GM18499 (cell line): ENCODE results near the gene NRXN2.

Source experiments
- ATAC-seq: cut with Tn5 transposase; IDR thresholded peaks from one replicate; pipeline ENCODE4 v1.9.1; 2021; ENCODE audit warnings: moderate number of reproducible peaks; ENCODE audit not compliant: insufficient read depth, unreplicated experiment

NRXN2 gene

DNA sequence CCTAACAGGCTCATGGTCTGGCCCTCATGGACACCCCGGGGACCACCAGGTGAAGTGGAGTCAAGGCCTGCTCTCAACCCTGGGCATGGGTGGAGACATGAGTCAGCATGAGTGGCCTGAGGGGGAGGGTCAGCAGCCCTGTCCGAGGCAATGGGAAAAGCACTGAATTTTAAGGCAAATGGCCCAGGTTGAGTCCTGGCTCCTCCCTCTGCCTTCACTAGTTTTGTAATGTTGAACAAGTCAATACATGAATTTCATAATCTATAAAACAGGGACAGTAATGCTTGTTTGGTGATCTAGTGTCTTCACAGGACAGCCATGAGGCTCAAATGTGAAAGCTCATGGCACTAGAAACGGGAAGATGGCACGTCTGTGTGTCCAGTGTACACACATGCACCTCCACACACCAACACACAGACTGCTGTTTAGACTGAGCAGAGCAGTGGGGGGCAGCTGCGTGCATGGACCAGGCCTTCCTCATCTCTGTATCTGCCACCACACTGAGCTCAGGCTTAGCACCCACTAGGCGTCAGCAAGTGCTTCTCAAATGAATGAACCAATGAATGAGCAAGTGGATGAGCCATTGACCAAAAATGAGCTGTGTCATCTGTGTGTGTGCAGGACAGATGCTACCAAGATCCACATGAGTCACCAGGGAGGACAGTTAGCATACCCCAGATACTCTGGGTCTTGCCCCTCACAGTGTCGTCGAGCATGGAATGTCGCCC, 63.4 kb downstream of the NRXN2 start:
- ATAC-seq, result no peak

- ATAC-seq, result no peak
These were observed 64.7 kb downstream of the NRXN2 start for GRCh38 chr11:64658265-64658664.

DNA sequence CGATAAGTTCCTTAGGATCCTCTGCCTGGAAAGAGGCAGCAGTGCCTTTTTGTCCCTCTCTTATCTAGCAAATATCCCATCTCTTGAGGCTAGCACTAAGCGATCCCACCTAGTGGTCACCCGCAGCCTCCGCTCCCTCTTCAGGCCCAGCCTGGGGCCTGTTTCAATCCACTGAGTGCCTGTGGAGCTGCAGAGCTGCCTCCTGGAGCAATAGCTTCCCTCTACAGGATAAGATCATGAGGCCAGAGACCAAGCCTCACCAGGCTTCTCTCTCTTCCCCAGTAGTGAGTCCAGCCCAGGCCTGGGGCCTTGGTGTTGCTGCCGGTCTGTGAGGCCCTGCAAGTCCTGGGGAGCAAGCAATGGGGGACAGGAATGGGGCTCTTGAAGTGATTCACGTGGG, 66.1 kb downstream of the NRXN2 start:
- ATAC-seq, result no peak

DNA sequence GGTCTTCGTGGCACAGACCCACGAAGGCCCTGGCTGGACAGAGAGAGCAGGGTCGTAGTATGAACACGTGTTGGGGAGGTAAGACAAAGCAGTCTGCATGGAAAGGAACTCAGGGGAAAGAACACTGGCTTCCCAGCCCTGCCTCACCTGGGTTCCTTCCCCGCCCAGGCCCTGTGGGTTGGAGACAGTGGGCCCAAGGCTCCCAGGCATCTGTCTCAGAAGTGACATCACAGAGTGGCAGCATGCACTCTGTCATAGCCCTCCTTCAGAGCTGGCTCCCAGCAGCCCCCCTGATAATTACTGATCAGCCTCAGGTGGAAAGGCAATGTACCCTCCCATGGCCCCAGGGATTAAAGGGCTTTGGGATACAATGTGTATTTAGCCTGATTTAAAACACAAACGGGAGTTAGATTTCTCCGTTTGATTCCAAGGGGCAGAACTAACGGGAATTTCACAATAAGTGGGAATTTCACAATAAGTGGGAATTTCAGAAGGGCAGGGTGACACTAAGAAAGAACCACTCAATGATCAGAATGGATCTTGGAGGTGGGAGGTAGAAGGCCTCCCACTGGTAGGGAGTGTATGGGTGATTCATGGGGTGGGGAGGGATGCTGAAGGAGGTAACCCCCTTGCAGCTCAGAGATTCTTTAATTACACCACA, 66.9 kb downstream of the NRXN2 start:
- ATAC-seq, result no peak

DNA sequence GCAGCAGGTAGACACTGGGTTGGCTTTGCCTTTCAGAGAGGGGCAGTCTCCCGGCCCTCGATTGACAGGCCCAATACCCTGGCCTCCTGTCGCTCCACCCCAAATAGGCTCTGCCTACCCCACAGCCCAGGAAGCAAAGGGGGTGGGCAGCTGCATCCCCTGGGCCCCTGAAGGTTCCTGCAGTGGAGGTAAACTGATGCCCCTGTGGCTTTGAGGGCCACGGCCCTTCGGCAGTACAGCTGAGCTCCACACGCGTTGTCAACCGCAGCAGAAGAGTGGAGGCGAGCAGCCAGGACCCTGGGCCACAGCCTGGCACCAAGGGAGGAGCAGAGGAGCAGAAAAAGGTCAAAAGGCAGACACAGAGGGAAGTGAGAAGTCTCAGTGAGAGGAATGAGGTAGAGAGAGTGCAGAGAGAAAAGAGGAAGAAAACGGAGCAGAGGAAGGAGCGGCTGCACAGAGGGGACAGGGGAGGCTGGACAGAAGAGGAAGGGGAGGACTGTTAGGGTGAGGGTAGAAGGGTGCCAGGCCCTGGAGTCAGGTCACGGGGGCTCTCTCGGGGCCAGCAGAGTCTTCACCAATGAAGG, 67.9 kb downstream of the NRXN2 start:
- no peak for ATAC-seq

DNA sequence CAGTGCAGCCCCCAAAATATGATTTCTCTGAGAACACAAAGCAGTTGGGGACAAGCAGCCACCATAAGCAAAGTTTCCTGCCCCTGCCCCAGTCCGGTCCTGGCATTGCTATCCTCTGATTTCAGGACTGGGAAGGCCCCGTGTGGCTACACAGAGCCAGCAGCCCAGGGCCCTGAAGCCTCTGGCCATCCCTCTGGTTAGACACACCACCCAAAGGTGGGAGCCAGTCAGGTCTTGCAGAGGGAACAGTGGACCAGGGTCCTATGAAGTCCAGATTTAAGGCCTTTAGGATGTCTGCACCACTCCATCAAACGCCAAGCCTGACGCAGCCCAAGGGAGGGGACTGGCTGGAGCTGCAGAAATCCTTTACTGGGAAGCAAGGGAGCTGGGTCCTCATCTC, 68.6 kb downstream of the NRXN2 start:
- no peak for ATAC-seq

DNA sequence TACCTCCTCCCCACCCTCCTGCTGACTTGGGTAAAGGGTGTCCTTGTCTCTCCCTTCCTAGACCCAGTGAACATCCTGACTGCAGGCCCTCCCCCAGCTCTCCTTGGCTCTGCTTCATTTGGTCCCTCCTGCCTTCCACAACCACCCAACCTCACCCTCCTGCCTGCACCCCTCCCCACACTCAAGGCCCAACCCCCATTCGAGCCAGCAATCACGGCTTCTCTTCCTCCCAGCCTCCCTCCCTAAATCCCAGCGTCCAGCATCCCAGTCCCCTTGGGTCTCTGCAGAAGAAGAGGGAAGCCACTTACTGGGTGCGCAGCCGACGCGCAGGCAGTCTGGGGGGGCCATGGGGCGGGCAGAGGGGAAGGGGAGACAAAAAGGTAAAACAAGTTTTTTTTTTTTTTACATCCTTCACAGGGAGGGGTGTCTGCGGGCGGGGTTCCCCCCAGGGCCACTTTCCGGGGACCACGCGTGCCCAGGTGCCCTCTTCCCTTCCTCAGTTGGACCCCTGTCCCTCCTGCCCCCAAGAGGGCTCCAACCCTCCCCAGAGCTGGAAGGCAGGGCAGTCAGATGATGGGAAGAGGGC, 69.5 kb downstream of the NRXN2 start:
- no peak for ATAC-seq

DNA sequence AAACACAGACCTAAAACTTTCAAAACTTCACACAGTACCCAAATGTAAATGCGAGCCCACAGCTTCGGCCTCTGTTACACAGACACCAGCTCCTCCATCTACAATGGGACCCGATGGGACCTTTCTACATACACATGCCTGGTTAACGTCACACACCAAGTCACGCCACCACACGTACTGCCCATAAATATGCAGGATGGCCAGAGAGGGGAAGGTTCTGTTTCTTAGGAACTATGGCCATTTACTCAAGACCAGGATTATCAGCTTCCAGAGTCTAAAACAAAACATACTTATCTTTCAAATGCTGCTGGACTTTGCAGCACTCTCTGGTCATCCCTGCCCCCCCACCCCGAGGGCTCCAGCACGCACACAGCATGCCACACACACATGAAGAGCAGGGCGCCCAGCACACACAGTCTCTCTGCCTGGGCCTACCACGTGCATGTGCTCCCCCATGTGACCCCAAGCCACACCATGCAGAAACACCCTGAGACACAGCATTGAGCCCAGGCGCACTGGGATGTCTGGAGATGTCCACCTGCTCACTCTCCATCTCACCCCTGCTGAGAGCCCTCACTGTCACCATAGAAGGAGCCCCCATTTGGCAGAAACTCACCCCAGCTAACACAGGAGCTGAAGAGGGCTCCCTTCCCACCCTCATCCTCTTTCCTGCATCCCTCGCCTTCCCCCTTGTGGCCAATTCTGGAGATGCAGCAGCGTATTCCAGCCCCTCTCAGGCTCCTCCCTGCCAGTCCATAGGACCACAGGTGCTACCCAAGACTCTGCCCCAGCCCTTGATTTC, 70.2 kb downstream of the NRXN2 start:
- ATAC-seq, result no peak

- no peak for ATAC-seq
These were observed 72.0 kb downstream of the NRXN2 start for GRCh38 chr11:64650923-64651523.

DNA sequence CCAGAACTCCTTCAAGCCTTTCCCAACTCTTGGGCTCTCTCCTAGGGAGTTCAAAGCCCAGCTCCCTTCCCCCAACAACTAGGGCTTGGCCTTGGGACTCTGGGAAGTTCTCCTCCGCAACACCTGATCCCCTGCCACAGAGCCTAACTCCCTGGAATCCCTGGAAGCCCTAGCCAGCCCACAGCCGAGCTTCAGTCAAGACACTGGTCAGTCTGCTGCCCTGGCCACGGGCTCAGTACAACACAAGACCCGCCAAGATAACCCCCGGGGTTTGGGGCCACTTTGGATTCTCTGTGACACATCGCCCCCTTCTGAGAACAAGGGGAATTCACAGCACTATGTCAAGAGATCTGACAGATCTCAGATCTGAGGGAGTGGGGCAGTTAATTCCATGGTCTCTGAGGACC, 73.7 kb downstream of the NRXN2 start:
- ATAC-seq, result no peak

DNA sequence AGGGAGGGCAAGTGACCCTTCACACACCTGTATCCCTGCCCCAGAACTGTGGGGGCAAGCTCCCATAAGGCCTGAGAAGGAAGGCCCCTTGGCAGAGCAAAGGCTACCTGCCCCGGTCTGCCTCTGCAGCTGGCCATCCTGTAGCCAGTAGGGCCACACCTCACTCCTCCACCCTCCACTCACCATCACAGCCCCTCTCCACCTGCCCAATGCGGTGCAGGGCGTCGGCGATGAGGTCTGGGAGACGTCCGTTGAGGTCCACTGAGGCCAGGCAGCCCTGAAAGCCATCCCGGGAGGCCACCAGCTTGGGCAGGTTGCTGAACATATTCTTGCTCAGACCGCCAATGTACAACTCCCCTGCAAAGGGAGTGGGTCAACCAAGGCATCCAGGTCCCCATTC, 74.4 kb downstream of the NRXN2 start:
- ATAC-seq, result no peak

DNA sequence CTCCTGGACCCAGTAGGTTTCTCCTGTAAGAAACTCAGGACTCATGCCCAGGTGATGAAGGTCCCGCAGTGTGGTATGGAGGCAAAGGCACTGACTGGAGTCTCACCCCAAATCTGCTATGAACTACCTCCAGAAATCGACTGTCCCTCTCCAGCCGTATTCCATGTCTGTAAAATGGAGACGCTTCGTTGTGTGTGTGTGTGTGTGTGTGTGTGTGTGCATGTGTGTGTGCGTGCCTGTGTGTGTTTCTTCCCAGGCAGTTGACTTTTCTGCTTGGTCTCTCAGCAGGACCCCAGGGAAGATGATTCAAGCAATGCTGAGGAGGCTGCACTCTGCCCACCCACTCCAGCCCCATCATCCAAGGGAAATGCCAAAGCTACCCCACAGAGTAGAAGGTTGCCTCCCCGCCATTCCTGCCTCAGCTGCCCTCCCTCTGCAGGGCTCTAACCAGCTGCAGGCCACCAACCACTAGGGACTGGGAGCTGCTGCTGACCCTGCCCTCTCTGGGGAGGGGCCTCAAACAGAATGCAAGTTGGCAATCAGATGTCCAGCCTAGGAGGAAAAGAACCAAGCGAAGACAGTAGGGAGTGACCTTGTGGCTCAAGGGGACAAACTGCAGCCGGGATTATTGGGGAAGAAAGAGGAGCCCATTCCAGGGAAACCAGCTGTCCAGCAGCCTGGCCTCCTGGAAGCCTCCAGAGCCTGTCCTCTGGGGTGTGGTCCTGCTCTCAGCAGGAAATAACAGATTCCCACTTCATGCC, 75.8 kb downstream of the NRXN2 start:
- no peak for ATAC-seq

- no peak for ATAC-seq
These were observed 78.2 kb downstream of the NRXN2 start for GRCh38 chr11:64644647-64645275.

DNA sequence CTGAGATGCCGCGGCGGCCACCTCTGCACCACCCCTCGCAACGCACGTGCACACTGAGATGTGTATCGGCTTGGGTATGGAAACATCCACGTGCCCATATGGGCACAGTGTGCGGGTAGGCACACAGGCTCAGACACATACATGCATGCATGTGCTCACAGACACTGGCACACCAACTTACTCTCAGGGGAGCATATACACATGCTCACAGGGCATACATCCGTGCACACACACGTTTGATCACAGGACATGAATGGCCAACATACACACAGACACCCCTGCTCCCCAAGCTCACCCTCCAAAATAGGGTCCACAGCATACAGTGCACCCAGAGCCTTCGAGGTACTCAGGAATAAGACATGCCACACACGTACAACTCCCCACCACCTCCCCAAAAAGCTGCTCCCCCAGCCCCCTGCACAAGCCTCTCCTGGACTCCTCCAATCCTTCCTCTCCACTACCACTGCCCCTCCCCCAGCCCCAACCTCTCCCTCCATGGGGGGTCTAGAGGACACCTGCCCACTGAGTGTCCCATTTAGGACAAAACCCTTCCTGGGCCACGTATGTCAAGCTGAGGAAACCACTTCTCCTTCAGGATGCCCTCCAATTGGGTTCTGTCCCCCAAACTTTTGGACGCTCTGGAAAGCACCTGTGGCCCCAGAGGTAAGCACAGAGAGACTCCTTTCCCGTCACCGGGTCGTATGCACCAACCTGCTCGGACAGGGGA, 78.9 kb downstream of the NRXN2 start:
- no peak for ATAC-seq

DNA sequence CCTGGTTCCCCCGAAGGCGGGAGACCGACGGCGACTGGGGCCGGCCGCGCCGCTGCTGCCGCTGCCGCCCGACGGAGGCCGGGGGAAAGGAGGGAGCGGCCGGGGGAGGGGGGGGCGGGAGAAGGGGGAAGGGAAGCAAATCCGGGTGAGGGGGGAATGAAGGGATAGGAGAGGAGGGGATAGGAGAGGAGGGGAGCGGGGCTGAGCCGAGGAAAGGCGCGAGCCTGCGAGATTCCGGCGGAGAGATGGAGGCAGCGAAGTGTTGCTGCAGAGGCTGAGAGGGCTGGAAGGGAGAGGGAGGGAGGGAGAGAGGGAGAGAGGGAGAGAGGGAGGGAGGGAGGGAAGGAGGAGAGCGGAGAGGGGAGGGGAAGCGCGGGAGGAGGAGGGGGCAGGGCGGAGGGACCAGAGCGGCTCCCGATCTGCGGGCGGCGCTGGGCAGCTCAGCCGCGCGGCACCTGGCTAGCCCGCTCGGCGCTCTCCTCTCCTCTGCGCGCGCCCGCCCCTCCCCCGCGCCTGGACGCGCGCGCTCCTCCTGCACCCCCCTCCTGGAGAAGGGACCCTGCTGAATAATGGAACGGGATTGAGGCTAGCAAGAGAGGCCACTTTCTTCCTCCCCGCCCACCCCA, 79.6 kb downstream of the NRXN2 start:
- no peak for ATAC-seq

DNA sequence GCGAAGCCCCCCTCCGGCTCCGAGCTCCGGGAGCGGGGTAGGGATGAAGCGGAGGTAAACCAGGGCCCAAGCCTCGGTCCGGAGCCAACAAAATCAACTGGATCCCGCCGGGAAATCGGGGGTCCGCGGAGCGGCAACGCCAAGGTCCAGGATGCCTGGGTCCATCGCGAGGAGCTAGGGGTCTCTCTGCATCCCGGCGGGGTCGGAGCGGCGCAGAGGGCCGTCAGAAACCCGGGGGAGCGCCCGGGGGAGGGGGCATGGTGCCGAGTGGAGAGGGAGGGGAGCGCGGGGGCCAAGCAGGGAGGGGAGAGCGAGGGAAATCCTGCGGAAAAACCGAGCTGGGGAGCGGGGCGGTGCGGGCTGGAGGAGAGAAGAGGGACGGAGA, 80.1 kb downstream of the NRXN2 start:
- ATAC-seq, result no peak

- no peak for ATAC-seq
These were observed 80.6 kb downstream of the NRXN2 start for GRCh38 chr11:64642418-64642735.
